Lung microvascular endothelial cell (primary cell): Measurements from ENCODE around the gene ARSJ. TPM values are rescaled to one million over a fixed set of nuclear protein-coding genes. Genes with fewer than 3 reads are reported as not detected.

ENCODE experiments used
- total RNA-seq: library from RNA; depleted of rRNA; stranded (reverse); fragments of >200 nt; gene quantifications from 2 replicates; pipeline ENCODE4 v1.2.1, GENCODE V29; 2014

The ARSJ gene
- total RNA-seq, 1 donor from 2014 or later, result 13.9 TPM

Other genes starting within 250 kb of the ARSJ start
- gene CAMK2D, start 217.9 kb downstream of the ARSJ start, total RNA-seq, result 32.5 and 38.1 TPM in 2 replicates